ENCODE data around the gene TGFB3. TPM values are rescaled to one million over a fixed set of nuclear protein-coding genes. Genes with fewer than 3 reads are reported as not detected.

Gene TGFB3
- polyA plus RNA-seq, 3 donors from 2014 or later: 0.39 to 0.46 TPM; not detected in 1

DNA sequence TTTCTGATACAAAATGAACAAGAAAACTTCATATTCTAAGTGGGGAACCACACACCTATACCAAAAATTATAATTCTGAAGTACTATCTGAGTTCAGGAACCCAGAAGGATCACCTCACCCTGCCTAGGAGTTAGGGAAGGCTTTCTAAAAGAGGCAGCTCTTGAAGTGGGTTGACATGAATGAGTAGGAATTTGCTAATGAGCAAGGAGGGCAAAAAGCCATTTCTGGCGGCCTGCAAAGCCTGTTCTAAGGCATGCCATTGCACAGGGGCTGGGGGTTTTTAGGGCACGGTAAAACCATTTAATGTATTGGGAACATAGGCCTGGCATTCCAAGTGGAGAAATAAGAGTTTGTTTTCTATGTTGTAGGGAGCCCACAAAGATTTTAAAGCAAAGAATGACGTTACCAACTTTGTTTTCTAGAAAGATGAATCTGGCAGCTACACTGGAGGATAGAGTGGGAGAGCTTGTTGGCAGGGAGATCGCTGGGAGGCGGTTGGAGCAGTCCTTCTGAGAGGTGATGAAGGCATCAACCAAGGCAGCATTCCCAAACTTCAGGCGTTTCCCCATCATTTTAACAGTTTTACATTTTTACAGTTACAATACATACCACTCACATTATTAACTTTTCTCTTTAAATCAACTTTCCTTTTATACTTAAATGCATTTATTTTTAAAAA, 17.9 kb upstream of the TGFB3 start:
- Mint-ChIP-seq H3K27ac (no peak overlapping the region), H3K4me3 (no peak overlapping the region), H3K9me3 (peaks cover 0 to 6% (median 1%) of the 10 kb centered on the region in 6 donors), H3K36me3 (peaks cover 35 to 62% (median 48%) of the 10 kb centered on the region in 3 donors), H3K4me1 (no peaks in the 10 kb centered on the region), H3K27me3 (ENCODE audit: low read depth in 3 of 3) (no peaks in the 10 kb centered on the region)
- DNase-seq: no peak

DNA sequence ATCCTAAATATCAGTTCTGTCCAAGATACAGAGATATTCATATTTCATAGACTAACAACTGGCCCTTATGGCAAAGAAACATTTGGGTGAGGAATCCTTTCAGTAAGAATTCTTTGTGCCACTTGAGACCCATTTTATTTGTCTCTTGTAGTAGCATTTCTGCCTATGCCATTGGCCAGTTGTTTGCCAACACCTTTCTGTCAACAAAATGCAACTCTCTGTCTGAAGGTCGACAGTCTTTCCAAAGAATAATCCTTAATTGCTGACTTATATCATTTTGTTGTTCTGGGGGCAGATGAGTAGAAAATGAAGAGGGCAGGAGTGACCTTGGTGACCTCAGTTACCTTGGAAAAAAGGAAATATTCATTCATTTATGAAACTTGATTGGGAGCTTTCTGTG, 14.7 kb upstream of the TGFB3 start:
- no peaks in the 10 kb centered on the region for H3K4me1 Mint-ChIP-seq
- no peak overlapping the region for H3K27ac Mint-ChIP-seq
- H3K27me3 Mint-ChIP-seq (ENCODE audit: low read depth in 3 of 3): peaks cover 0 to 2% (median 0%) of the 10 kb centered on the region in 3 donors
- no peaks in the 10 kb centered on the region for H3K9me3 Mint-ChIP-seq
- no peak overlapping the region for H3K4me3 Mint-ChIP-seq
- DNase-seq: no peak
- peaks cover 30 to 60% (median 39%) of the 10 kb centered on the region in 3 donors for H3K36me3 Mint-ChIP-seq

DNA sequence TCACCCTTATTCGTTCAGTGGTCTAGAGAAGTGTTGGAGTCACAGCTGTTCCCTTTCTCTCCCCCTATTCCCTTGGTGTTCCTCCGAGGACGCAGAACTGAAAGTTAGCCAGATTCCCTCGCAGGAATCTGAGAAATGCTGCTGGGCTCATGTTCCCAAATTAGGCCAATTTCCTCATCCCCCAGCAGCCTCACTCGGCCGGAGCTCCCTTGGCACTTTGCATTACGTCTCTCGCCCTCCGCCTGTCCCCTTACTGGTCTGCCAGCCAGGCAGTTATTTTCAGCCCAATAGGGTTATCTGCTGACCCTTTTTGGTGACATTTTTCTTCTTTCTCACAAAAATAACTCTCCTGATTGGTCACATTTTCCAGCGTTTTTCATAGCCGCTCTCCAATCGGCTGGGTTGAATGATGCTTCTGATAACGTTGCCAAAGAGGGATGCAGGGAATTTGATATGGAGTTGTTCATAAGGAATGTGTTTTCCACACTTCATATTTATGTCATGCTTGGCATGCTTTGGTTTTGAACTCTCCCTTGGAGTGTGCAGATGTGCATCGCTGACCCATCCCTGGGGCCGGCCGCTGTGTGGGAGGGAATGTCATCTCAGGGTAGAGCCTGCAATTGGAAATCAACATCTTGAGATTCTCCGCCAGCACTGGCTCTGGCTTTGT, 13.7 kb upstream of the TGFB3 start:
- no peak overlapping the region for H3K27ac Mint-ChIP-seq
- no peaks in the 10 kb centered on the region for H3K4me1 Mint-ChIP-seq
- H3K36me3 Mint-ChIP-seq: peaks cover 23 to 54% (median 29%) of the 10 kb centered on the region in 3 donors
- peaks cover 0 to 2% (median 0%) of the 10 kb centered on the region in 3 donors for H3K27me3 Mint-ChIP-seq (ENCODE audit: low read depth in 3 of 3)
- H3K9me3 Mint-ChIP-seq: no peaks in the 10 kb centered on the region
- no peak overlapping the region for H3K4me3 Mint-ChIP-seq
- no peak for DNase-seq

DNA sequence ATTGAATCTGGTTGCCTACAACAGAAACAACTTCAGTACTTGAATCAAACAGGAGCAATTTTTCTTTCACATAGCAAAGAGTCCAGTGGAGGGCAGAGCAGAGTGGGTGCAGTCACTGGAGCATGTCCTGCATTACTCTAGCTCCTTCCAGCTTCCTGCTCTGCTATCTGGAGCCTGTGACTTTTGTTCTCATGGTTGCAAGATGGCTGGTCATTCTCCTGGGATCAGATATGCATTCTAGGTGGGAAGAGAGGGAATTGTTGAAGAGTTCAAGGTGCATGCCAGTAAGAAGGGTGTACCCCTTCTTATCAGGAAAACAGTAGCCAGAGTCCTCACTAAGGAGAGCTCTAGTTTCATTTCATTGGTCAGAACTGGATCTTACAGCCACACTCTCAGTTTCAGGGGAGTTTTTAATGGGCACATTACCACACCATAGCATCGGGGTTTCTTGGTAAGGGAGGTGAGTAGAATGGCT, 11.8 kb upstream of the TGFB3 start:
- Mint-ChIP-seq H3K4me3 (no peak overlapping the region), H3K27me3 (ENCODE audit: low read depth in 3 of 3) (peaks cover 0 to 2% (median 0%) of the 10 kb centered on the region in 3 donors), H3K4me1 (no peaks in the 10 kb centered on the region), H3K9me3 (no peaks in the 10 kb centered on the region), H3K27ac (no peak overlapping the region), H3K36me3 (peaks cover 19 to 46% (median 20%) of the 10 kb centered on the region in 3 donors)
- no peak for DNase-seq

DNA sequence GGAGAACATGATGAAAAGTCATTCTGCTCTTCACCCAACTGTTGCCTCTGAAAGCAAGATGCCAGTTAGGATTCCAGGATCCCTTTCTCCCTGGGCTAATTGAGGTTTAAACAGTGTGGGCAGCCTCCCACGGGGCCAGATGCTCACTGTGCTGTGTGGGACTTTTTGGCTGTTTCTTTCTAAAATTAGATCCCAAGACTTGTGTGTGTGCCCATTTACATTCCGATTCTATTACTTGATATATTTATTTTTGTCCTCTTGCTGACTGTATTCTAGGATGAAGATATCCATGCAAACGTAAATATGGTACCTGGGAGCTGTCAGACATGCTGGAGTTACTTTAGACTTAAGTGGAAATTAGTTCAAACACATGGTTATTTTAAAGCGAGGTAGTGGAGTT, 10.0 kb upstream of the TGFB3 start:
- no peak for DNase-seq
- H3K27ac Mint-ChIP-seq: no peak overlapping the region
- peaks cover 0 to 2% (median 0%) of the 10 kb centered on the region in 3 donors for H3K27me3 Mint-ChIP-seq (ENCODE audit: low read depth in 3 of 3)
- no peak overlapping the region for H3K4me3 Mint-ChIP-seq
- no peaks in the 10 kb centered on the region for H3K9me3 Mint-ChIP-seq
- peaks cover 12 to 35% (median 15%) of the 10 kb centered on the region in 3 donors for H3K36me3 Mint-ChIP-seq
- H3K4me1 Mint-ChIP-seq: peaks cover under 1 to 5% of the 10 kb centered on the region in 2 donors

DNA sequence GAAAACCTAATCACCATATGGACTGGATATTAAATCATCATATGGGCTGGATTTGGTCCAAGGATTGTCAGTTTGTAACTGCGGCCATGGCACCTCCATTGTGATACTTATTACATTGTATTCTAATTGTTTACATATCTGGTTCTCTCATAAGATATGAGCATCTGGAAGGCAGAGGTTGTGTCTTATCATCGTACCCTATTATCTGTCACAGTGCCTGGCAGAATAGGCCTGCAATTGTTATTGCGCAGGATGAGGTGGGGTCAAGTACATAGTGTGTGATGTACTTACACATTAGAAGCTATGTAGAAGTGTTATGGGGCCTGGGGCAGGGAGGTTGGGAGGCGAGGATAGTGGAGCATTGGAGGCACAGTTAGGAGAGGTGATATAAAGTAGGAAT, 8.5 kb upstream of the TGFB3 start:
- no peak for DNase-seq
- Mint-ChIP-seq H3K4me1 (peaks cover 13 to 20% of the 10 kb centered on the region in 2 donors), H3K36me3 (peaks cover 11 to 23% (median 15%) of the 10 kb centered on the region in 3 donors), H3K27me3 (ENCODE audit: low read depth in 3 of 3) (peaks cover 4 to 8% (median 5%) of the 10 kb centered on the region in 3 donors), H3K27ac (no peak overlapping the region), H3K4me3 (no peak overlapping the region), H3K9me3 (no peaks in the 10 kb centered on the region)

DNA sequence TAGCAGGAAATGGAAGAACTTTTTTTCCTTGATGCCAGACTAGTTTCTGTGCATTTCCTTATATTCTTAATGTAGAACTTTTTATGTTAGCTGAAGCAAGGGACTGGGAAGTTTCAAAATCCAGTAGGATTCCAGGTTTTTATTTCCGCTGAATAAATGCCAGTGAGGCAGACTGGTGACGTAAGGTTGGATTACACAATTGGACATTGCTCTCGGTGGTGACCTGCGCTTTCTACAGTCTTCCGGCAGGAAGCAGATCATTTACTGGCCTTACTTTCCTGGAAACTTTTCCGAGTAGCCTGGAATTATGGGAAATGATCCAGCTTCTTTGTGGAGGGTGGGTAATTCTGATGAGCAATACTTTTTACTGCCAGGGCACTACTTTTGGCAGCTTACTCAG, 7.3 kb upstream of the TGFB3 start:
- no peak overlapping the region for H3K27ac Mint-ChIP-seq
- peaks cover 4 to 9% (median 5%) of the 10 kb centered on the region in 3 donors for H3K27me3 Mint-ChIP-seq (ENCODE audit: low read depth in 3 of 3)
- H3K9me3 Mint-ChIP-seq: no peaks in the 10 kb centered on the region
- H3K4me3 Mint-ChIP-seq: no peak overlapping the region
- peaks cover 5 to 18% (median 5%) of the 10 kb centered on the region in 3 donors for H3K36me3 Mint-ChIP-seq
- DNase-seq: no peak
- H3K4me1 Mint-ChIP-seq: peaks cover 14 to 22% of the 10 kb centered on the region in 2 donors

DNA sequence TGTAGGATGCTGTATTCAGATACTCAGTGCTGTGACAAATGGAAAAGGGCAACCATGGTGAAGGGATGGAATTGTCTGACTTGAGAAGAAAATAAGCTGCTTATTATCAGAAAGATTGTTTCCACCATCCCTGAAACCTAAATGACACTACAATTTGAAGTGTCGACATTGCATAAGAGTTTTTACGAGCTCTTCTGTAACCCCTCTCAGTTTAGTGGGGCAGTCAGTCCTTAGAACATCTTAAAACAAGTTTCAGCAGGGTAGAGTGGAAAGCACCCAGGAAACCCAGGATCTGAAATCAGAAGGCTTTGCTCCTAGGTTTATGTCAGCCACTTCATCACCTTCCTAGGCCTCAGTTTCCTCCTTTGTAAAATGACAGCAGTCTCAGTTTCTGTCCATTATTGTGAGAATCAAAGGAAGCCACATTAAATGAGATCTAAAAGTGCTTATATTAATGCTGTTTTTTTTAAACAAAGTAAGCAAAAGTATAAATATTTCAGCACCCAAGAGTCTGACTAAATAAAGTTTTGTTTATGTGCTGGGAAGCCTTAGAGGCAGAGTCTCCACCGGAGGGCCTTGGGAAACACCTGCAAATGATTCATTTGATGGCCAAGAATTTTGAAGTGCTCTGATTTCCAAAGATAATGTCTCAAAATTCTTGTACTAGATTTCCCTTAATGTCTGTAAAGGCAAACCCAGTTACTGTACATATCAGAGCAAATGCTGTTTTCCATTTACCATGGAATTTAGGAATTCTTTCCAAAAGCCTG, 5.6 kb upstream of the TGFB3 start:
- peak overlapping the region in 1 of 6 donors; percentile 98 for H3K27ac Mint-ChIP-seq
- peaks cover 4 to 12% (median 7%) of the 10 kb centered on the region in 3 donors for H3K27me3 Mint-ChIP-seq (ENCODE audit: low read depth in 3 of 3)
- DNase-seq: no peak
- H3K36me3 Mint-ChIP-seq: peaks cover 4 to 13% (median 5%) of the 10 kb centered on the region in 3 donors
- peak overlapping the region in 3 of 5 donors; percentile 18 to 92 (median 25) for H3K4me3 Mint-ChIP-seq
- peaks cover 19 to 22% of the 10 kb centered on the region in 2 donors for H3K4me1 Mint-ChIP-seq
- no peaks in the 10 kb centered on the region for H3K9me3 Mint-ChIP-seq

DNA sequence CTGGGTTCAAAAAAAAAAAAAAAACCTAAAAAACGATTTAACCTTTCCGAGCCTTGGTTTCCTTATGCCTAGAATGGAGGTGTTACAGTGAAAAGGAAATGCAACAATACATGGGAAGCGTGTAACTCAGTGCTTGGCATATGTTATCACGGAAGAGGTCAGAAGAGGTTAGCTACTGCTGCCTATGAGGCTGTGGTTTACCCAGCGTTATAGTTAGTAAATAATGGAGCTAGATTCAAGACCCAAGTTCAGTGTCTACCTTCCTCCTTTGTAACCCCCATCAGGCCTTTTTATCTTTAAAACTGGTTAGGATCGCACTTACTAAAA, 4.6 kb upstream of the TGFB3 start:
- H3K27ac Mint-ChIP-seq: peak overlapping the region in 5 of 6 donors; percentile 89 to 98 (median 95)
- H3K27me3 Mint-ChIP-seq (ENCODE audit: low read depth in 3 of 3): peaks cover 7 to 18% (median 9%) of the 10 kb centered on the region in 3 donors
- H3K9me3 Mint-ChIP-seq: no peaks in the 10 kb centered on the region
- H3K4me3 Mint-ChIP-seq: peak overlapping the region; percentile 89 to 95 (median 92)
- peaks cover 25 to 29% of the 10 kb centered on the region in 2 donors for H3K4me1 Mint-ChIP-seq
- DNase-seq: no peak
- H3K36me3 Mint-ChIP-seq: peaks cover 0 to 6% (median 5%) of the 10 kb centered on the region in 3 donors

DNA sequence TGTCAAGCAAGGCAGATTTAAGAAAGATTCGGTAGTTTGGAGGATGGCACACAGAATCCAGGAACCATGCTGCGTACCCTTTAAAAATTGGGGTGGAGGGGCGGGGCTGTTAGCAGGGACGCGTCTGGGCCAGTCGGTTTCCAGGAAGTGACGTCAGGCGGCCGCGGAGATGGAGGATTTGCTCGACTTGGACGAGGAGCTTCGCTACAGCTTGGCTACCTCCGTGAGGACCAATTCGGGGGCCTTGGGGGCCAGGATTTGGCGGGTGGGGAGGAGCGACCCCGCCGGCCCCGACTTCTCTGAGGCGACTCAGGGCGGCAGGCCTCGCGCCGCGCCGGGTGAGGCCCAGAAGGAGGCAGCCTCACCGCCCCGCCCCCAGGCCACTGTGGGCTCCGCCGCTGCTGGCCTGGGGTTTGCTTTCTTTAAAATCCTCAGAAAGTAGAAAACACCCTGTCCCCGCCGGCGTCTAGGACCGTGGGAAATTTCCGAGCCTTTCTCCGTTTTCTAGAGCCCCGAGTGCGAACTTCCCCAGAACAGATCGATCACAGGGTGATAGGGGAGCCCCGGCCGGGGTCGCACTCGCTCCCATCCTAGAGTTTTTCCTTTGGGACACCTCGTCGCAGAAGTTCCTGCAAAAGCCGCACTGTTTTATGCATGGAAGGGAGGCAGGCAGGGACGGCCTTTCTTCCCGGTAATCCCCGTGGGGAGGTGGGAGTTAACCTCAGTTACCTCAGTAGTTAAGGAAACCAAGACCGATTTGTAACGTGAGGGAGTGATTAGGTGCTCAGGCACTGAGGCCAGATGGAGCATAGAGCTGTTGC, 4.0 kb upstream of the TGFB3 start, which contains the start of gene IFT43:
IFT43 (plus strand) TSS at position 146 of the 821 bp plus-strand sequence; CDS start at position 170, 24 bp downstream.
- peak within 1 kb of the TSS; percentile 89 to 95 (median 92) for H3K4me3 Mint-ChIP-seq
- H3K27ac Mint-ChIP-seq: peak within 1 kb of the TSS; percentile 80 to 98 (median 94)
- H3K36me3 Mint-ChIP-seq: peaks cover 0 to 6% (median 5%) of the 10 kb centered on the region in 3 donors
- H3K27me3 Mint-ChIP-seq (ENCODE audit: low read depth in 3 of 3): peaks cover 7 to 18% (median 12%) of the 10 kb centered on the region in 3 donors
- H3K9me3 Mint-ChIP-seq: no peaks in the 10 kb centered on the region
- H3K4me1 Mint-ChIP-seq: peaks cover 30 to 35% of the 10 kb centered on the region in 2 donors
- DNase-seq: peak; percentile 89 to 90 (median 90)

DNA sequence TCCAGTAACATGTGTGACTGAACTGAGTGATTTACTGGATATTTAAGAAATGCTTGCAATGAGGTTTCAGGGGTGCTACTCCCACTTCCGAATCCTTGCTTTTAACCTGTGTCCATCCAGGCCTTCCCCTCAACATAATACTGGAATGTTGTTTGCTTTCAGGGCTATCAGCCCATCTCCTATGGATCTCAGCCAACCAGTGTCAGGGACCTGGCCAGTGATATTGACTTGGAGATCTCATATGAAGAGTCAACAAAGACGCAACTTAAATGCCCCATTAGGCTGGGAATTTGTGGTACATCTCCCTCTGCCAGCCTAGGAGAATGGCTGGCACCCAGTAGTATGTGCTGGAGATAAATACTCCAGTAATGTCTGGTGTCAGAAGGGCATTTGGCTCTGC, 2.9 kb upstream of the TGFB3 start:
- Mint-ChIP-seq H3K9me3 (no peaks in the 10 kb centered on the region), H3K27me3 (ENCODE audit: low read depth in 3 of 3) (peaks cover 7 to 18% (median 12%) of the 10 kb centered on the region in 3 donors), H3K4me3 (peak overlapping the region in 4 of 5 donors; percentile 11 to 92 (median 46)), H3K36me3 (no peaks in the 10 kb centered on the region), H3K27ac (peak overlapping the region in 5 of 6 donors; percentile 53 to 98 (median 94)), H3K4me1 (peaks cover 38 to 44% of the 10 kb centered on the region in 2 donors)
- no peak for DNase-seq

DNA sequence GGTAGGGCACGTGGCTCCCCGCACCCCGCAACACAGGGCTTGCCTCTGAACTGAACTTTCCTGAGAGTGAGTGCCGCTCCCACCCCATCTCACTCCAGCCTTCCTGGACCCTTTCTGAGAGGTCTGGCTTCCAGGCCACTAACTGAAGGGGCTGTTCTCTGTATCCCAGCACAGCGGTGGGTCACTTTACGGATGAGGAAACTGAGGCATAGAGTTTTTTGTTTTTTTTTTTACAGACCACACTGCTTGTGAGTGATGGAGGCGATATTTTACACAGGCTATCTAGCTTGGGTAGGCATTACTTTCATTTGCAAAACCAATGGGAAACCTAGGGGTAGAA, 1.2 kb upstream of the TGFB3 start:
- DNase-seq: no peak
- H3K27ac Mint-ChIP-seq: peak overlapping the region in 5 of 6 donors; percentile 46 to 93 (median 71)
- no peaks in the 10 kb centered on the region for H3K36me3 Mint-ChIP-seq
- H3K4me3 Mint-ChIP-seq: peak overlapping the region; percentile 75 to 96 (median 87)
- H3K9me3 Mint-ChIP-seq: no peaks in the 10 kb centered on the region
- H3K4me1 Mint-ChIP-seq: peaks cover 49 to 51% of the 10 kb centered on the region in 2 donors
- H3K27me3 Mint-ChIP-seq (ENCODE audit: low read depth in 3 of 3): peaks cover 7 to 18% (median 12%) of the 10 kb centered on the region in 3 donors

Data from immature natural killer cell (primary cell).